ENCODE results near the gene CLDN2.

DNA sequence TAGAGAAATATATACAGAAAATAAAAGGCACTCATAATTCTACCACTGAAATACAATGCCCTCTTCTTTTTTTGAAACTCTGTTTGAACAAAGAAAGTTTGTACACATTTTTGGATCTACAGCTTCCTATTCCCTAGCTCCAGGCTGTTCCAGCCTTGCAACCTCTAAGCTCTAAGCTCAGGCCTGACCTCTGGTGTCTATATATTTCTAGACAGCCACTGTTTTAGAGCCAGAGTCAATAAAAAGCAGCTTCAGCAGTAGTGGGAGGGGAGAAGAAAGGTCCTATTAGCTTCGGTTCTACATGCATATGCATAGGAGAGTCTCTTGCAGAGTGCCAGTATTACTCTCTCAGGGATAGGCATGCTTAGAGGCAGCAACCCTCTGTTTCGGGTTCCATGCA, 39.7 kb downstream of the CLDN2 start:
- no peak for TF ChIP-seq EZH2 (optimal IDR thresholded peaks at IDR 0.05; ENCODE audit: low read depth, low read length)
- no peak for TF ChIP-seq CTCF (IDR thresholded peaks at IDR 0.05; ENCODE audit: low read length)
- no peak for TF ChIP-seq EZH2phosphoT487 (IDR thresholded peaks at IDR 0.05; ENCODE audit: low read length)

Measured in MM.1S (cell line).